Measurements from ENCODE around the gene BMPER.
A peak's percentile ranks its signal among the peaks of the same experiment; 100 is the strongest.

BMPER gene

DNA sequence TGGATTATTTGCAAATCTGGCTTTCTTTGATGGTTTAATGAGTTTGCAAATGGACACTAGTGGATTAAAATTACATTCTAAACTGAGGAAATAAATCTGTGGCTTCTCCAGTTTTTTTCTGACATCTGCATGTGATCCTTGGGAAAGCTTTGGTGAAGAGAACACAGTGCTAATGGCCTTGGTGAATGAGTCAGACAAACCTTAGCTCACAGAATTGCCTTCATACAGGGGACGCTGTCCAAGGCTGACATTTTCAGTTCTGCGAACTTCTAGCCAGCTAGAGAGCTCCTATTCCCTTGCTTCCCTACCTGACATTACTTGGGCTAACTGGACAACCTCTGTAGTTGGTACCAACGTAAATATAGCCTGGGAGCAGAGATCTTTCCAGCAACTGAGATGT lies 21.2 kb downstream of the BMPER start:
- no peak for DNase-seq

DNA sequence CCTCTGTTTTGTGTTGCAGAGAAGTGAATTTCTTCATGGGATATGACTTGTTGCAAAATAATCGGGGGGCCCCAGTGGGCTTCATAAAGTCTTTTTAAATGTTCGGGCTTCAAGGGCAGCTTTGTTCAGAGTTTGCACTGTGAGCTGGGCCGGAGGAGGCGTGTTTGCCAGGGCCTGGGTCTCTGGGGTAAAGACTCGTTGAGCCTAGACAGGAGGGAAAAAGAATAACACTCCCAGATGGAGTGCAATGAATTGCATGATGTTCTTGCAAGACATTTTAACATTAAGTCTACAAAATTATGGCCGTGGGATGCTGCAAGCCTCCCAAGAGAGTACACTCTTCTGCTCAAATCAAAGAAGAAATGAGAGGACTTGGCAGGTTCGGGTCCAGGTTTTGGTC lies 23.6 kb downstream of the BMPER start:
- no peak for DNase-seq

DNA sequence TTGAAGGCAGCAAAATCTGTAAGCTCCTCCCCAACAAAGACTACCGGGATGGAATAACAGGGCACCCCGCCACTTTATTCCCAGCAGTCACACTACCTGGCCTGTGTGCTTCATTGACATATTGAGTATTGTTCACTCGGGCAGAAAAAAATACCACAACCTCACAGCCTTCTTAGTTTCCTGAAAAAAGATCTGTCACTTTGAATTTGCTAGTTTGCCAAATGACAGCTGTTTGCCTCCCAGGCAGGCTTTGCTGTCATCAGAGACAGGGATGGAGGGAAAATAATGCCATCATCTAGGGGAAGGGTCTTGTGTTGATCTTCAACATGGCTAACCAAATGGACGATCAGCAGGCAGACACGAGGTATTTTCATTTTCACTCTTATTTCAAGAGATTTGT lies 26.9 kb downstream of the BMPER start:
- DNase-seq: no peak

DNA sequence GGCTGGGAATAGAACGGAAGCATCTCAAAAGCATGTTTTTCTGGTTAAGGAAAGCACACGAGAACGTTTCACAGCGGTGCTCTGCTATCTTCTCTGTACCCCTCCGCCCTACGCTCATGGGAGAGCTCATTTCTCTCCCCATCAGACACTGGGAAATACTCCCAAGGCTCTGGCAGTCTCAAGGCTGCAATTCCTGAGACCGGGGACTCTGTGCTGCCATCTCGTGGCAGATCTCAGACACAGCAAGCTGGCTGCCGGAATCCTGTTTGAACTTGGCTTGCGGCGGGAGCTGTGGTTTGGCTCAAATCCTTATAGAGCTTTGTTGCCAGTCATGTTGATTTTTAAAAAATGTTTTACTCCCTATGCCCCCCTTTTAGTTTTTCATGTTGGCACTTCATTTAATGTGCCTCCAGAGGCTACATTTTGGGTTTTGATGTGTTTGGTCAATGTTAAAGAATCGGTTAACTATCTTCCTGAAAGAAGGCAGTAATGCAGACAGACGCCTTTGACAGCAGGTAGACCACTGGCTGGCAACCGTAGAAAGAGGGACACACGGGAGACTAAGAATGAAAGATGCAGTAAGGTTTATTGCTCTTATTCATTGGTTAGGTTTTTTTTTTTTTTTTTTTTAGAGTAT lies 27.6 kb downstream of the BMPER start:
- peak; percentile 51 for DNase-seq

DNA sequence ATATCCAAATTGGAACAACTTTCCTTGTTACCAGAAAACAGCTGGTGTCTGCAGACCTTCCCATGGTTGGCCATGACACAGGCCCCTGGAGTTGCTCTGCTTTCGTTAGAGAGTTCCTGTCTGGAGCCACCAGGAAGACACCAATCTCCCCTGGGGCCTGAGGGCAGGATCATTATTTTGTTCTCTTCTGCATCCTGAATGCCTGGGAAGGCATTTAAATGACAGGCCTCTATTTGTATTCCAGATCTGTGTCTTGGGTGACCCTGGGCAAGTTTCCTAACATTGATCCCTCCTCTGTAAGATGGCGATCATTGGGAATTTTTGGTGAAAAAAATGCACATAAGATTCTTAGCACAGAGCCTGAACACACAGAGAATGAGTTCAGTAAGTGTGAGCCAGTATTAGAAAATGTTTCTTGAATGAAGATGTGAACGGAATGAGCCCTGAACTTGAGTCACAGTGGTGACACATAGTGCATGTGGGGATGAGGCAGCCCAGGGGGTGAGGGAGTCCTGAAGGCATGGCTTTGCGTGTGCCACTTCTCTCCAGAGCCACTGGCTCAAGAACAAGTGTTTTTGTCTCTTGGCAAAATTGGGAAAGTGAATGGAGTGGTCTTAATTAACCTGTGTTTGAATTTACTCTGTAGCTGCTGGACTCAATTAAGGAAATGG lies 28.4 kb downstream of the BMPER start:
- DNase-seq: no peak

DNA sequence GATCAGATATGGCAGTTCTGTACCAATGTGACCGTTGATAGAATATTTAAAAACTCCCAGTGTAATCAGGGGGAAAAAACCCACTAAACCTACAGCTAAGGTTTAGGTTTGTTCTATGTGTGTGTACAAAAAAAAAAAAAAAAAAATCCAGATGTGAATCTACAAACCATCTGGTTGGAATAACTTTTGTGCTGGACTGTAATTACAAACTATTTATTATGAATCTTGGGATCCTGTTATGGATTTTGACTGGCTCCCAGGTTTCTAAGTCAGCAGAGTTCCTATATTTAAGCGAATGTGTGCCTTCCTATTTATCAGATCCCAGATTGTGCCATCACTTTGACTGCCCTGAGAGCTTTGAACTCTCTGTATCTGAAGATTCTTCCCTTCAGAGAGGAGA lies 29.1 kb downstream of the BMPER start:
- no peak for DNase-seq

DNA sequence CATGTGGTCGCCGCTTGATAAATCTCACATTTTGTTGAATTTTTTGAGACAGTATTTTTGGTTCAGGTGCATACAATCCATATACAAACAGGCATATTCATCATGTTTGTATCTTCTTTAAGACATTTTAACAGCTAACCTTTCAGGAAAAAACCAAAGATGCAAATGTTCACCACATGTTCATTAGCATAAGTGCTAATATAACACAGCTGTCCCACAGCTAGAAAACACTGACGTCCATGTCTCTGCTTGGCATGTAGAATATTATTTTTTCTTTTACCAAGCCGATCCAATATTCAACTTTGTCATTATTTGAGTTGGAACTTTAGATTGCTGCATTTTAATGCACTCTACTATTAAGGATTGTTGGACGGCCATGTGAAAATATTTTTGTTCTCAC lies 31.2 kb downstream of the BMPER start:
- no peak for DNase-seq

DNA sequence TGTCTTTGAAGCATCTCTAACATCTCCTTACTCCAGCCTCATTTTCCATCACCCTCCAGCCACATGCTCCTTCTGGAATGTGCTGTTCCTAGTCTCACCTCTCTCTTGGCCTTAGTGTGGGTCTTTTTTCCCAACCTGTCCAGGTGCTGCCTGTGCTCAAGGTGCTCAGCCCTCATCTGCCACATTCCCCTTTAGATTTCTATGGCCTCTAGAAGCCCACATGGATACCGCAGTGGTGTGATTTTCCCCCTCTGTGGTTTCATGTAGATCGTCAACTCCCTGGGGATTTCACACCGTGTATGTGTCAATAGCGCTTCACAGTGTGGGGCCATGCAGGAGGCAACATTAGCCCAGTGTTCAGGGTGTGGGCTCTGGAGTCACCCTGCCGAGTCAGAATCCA lies 32.5 kb downstream of the BMPER start:
- DNase-seq: no peak

DNA sequence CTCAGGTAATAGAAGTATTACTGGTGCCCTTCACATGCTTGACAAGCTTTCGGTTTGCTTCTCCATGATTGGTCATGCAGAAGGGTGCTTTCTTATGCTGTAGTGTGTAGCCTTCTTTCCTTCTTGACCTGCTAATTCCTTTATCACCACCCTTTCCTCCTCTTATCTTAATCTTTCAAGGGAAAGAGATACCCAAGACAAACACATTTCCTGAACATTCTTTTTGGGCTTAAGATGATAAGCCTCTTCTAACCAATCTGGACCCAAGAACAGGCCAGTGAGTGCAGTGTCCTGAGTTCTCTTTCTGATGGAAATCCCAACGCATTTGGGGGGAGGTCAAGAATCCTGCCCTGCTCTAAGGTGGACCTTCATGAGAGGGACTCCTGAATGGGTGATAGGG lies 33.8 kb downstream of the BMPER start:
- no peak for DNase-seq

DNA sequence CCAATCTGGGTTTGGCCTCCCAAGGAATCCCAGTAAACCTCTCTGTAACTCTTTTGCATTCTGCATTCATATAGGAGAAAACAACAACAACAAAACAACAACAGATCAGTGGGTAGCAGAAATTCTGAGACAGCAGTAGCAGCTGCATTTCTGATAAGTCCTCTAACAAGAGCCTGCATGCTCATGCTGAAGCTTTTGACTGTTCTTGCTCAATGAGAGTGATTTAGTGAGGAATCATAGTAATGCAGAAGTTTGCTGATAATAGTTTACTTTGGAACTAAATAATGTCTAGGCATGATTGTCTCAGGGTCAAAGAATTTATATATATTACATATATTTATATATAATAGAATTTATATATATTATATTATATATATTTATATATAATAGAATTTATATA lies 35.2 kb downstream of the BMPER start:
- no peak for DNase-seq

DNA sequence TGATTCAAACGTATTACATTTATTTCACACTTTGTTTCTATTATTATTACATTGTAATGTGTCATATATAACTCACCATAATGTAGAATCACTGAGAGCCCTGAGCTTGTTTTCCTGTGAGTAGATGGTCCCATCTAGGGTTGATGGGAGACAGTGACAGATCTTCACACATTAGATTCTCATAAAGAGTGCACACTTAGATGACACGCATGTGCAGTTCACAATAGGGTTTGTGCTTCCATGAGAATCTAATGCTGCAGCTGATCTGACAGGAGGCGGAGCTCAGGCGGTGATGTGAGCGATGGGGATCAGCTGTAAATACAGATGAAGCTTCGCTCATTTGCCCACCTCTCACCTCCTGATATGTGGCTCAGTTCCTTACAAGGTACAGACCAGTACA lies 36.1 kb downstream of the BMPER start:
- DNase-seq: no peak

DNA sequence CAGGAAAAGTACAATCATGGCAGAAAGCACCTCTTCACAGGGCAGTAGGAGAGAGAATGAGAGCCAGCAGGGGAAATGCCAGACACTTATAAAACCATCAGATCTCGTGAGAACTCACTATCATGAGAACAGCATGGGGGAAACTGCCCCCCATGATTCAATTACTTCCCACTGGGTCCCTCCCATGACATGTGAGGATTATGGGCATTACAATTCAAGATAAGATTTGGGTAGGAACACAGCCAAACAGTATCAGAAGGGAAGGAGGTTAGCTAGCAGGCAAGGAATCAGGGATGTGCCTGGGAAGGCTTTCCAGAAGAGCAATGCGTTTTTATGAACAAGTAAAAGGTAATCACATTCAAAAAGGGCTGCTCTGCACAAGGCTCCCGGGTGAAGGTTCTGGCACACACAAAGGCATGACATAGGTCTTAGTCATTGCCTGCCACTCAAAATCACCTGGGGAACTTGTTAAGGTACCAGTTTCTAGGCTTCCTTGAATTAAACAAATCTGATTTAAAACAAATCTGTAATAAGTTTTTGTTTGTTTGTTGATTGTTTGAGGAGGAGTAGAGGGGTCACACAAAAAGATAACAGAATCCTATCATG lies 40.9 kb downstream of the BMPER start:
- DNase-seq: no peak

DNA sequence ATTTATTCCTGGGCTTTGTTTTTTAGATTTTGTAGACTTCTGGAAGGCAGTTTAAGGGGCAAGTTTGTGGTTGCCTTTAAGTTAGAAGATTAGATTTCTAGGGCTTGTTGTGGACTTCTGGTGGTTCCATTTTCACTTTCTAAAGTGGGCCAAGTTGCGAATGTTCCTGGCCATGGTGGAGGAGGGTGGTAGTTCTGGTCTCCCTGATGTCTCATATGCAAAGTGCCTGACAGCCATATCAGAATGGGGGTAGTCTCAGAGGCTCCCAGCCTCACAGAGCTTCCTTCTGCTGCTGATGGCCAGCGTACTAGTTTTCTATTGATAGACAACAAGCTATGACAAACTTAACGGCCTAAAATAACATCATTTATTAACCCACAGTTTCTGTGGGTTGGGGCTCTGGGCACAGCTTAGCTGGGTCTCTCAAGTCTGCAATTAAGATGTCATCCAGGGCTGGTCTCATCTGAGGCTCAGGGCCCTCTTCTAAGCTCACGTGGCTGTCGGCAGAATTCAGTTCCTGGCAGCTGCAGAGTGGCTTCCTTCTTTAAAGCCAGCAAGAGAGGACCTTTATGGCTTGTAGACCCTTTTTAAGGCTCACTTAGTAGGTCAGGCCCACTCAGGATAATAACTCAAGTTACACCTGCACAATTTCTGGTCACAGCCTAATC lies 44.8 kb downstream of the BMPER start:
- no peak for DNase-seq

DNA sequence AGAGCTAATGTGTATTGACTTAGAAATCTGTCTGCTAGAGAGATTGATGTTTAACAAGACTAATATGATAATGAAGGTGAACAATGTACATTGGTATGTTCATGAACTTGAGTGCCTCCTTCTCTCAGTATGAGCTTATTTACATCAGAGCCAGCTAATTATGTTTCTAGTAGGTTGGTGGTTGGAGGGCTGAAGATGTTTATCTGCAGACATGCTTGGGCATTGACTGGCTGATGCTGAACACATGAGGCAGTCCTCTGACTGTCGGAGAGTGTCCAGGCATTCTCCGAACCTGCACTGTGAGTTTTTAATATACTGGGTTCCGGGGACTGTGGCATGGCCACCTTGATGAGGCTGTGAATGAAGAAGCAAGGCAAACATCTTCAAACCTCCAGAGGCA lies 47.5 kb downstream of the BMPER start:
- DNase-seq: no peak

DNA sequence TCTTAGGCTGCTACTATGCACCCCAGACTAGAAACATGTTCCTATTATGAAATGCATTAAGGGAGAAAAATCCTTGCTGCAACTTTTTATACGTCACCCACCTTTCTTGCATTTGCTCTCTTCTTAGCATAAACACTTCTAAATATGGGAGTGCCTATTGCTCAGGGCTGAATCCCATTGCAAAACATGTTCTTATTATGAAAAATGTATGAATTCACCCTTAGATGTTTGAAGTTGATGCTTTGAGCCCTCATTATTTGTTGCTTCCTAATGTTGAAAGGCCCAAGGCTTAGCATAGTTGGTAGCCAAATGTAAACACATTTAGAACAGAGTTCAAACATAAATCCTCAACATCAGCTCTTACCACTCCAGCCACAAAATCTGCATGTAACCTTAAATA lies 52.8 kb downstream of the BMPER start:
- no peak for DNase-seq

DNA sequence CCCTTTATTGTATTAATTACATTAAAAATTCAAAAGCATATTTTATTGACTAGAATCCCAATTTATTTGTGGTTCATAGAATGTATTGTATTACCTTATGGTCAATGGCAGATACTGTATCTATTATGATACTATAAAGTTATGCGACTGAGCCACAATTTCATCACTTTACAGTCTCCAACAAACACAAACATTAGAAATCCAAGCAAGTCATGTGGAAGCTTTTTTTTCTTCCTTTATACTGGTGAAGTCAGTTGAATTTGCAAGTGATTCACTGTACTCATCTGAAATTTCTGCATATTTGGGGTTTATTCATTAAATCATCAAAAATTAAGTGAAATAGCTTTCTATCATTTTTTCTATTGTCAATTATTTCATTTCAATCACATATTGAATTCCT lies 54.3 kb downstream of the BMPER start:
- no peak for DNase-seq

DNA sequence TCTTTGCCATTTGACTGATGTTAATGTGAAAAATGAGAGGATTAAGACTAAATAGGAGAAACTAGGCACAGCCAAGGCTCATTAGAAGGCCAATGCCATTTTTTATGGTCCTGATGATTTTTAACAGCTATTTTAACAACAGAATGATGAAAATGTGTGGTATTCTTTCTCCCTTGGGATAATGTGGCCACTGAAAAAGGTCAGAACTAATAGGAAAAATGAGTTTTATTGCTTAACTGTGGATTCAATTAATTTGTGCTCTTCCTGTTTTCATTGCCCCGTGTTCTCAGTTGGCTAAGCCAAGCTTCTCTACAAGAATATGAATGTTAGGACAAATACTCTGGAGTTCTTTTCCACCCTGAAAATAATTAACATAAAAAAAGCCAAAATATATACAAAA lies 56.6 kb downstream of the BMPER start:
- DNase-seq: no peak

DNA sequence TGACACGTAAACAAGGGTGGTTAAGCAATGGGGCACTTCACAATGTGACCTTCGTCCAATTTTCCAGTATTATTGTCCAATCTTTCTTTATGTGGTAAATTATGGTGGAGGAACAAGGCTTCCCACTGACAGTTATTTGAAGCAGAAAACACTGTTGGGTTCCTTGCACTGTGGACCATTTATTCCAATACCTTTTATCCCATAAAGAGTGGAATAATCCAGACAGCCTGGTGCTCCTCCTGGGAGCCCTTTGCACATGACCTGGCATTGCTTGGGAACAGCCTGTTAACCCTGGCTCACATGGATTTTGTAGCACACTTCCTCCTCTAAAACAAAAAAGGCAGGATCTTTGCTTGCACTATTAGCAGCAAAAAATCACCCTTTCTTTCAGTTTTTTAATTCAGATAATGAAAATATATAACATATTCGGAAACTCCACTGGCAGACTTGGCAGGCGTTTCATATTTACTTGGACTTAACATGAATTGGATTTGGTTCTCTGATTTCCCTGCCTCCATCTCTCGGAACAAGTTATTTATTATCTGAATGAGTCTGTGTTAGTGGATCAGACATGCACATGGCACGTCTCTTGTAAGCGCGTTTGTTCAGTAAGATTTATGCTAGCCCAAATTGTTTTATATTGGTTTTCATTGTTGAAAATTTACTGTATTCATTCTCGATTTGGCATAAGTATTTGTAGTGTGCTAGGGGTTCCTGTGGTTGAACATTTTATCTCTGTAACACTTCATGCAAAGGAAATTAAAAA lies 59.3 kb downstream of the BMPER start:
- no peak for DNase-seq

DNA sequence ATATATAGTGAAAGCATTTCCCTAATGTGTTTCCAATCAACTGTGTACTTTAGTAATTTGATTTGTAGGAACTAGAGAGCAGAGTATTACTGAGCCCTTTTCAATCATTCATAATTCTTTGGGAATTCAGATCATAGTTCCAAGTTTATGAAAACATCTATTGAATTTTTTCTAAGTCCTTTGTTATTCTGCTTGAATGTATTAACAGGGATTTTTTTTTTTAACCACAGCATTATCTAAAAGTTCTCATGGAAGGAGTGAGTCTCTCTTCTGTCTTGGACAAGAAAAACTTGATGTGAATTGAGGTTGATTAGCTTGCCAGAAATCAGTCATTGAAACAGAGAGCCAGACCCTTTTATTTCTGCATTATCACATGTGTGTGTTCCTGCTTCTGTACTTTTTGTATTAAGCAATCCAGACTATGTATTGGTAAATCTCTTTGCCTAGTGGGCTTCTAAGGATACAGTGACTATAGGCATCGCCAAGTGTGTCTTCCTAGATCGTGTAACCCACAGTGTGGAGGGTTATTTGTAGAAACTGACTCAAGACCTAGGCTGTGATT lies 59.9 kb downstream of the BMPER start:
- no peak for DNase-seq

DNA sequence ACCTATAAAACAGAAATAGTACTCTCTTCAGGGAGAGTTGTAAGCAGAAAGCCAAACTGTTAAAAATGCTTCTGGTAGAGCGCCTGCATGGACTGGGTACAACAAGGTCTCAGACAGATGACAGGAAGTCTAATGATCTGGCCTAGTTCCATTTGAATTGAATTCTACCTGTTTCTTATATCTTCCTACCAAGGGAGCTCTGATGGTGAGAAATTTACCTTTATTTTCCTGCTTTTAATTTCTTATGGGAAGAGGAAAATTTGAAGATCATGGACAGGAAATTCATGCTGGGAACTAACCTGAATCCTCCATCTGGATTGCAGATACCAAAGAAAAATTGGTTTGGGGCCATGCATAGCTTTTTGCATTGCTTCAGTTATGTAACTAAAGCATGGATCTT lies 63.3 kb downstream of the BMPER start:
- DNase-seq: no peak

DNA sequence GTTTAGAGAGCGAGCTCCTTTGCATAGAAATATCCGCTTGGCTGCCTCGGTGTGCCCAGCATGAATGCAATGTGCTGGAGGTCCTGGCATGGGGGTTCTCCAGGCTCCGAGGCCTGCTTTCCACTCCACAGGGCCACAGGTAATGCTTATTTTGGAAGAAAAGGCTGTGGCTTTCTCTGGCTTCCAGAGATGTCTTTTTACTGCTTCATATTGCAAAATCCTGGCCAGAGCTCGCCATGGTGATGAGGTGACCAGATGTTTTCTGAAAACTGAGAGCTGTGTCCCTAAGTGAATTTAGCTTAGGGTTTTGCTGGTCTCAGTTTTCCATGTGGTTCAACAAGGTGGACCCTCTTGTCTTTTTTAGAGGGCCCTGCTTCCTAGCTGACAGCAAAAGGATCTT lies 65.2 kb downstream of the BMPER start:
- no peak for DNase-seq

DNA sequence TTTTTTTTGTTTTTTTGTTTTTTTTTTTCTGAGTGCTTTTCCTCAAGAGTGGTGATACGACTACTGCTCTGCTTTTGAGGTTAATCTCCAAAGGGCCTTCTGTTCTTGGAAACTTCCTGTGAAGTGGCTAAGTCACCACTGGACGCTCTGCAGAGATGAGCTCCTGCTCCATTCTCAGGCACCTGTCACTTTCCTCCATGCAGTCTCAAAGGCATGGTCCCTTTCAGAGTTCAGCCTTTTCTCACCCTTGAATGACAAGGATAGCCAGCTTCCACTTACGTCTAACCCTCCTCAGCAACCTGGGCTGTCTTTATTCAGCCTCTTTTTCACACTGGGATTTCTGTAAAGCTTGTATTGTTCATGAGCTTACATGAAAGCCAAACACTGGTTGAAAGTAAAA lies 65.8 kb downstream of the BMPER start:
- no peak for DNase-seq

Measured in NCI-H774 (cell line).